Activated CD8-positive, alpha-beta T cell treated with anti-CD3 and anti-CD28 coated beads for 36 hours (primary cell): ENCODE measurements around the gene ZNF318. TPM values are rescaled to one million over a fixed set of nuclear protein-coding genes. Genes with fewer than 3 reads are reported as not detected.

Experiments
- ATAC-seq: fragments of 200-7000 bp; cut with Tn5 transposase; one replicate; pipeline ENCODE4 v1.10.0; 2021; ENCODE audit warnings: mild to moderate bottlenecking, moderate library complexity
- CTCF ChIA-PET: fragments of 350-600 bp; sonication (Branson Sonifier 250); formaldehyde crosslinking; loops from one replicate; lab custom pipeline; 2021; ENCODE audit warnings: antibody characterized with exemption; lab: Charles Lee
- POLR2A ChIA-PET: fragments of 350-600 bp; sonication (Branson Sonifier 250); formaldehyde crosslinking; loops from one replicate; lab custom pipeline; 2021; ENCODE audit warnings: antibody characterized with exemption; lab: Charles Lee
- DNase-seq: peaks from one replicate; pipeline ENCODE4 v3.0.0-alpha.2; 2020
- H3K27ac Mint-ChIP-seq: one replicate; pipeline ENCODE4 v1.8.0; 2021; ENCODE audit warnings: mild to moderate bottlenecking, mixed read lengths
- H3K27me3 Mint-ChIP-seq: one replicate; pipeline ENCODE4 v1.8.0; 2021; ENCODE audit warnings: mixed read lengths
- H3K36me3 Mint-ChIP-seq: one replicate; pipeline ENCODE4 v1.8.0; 2021; ENCODE audit warnings: low read depth, mixed read lengths
- H3K4me1 Mint-ChIP-seq: one replicate; pipeline ENCODE4 v1.8.0; 2021; ENCODE audit warnings: low read depth, mixed read lengths
- H3K4me3 Mint-ChIP-seq: one replicate; pipeline ENCODE4 v1.8.0; 2021; ENCODE audit warnings: mild to moderate bottlenecking, moderate library complexity, mixed read lengths
- H3K9me3 Mint-ChIP-seq: one replicate; pipeline ENCODE4 v1.8.0; 2021; ENCODE audit warnings: mixed read lengths
- intact Hi-C: fragments of 100-400 bp; cut with micrococcal nuclease; formaldehyde crosslinking; loops from one replicate; pipeline ENCODE4 v1.10.0; 2022
- total RNA-seq, 2 experiments: library from RNA; stranded (reverse); gene quantifications; one replicate each; pipeline ENCODE4 v1.2.3, GENCODE V29; 2021
- TF ChIP-seq, protein P1 (sequence below): fragments of 200-600 bp; IDR thresholded peaks from one replicate; pipeline ENCODE4 v1.8.0; 2022; ENCODE audit warnings: antibody characterized with exemption, mild to moderate bottlenecking

ZNF318 gene
- total RNA-seq, 2 experiments from 2014 or later: 13.1 to 13.5 TPM

DNA sequence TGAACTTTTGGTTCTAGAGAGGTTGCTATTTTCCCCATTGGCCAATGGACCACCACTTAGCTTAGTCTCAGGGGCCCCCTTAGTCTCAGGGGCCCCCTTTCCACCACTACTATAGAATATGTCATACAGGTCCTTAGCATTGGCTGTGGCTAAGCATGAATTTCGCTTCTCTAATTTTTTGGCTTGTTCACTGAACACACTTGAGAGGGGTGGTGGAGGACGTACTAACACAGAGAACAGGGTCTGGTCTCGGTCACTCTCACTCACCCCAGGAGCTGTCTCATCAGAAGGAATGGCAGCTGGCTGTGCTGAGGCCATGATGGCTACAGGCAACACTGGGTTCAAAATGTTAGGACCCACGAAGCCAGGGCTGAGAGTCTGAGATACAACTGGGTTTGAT is 30.3 kb downstream of the ZNF318 start:
- Mint-ChIP-seq H3K27ac (no peak overlapping the region), H3K9me3 (no peaks in the 10 kb centered on the region), H3K4me3 (no peak overlapping the region), H3K4me1 (peaks cover 5% of the 10 kb centered on the region), H3K36me3 (peaks cover 31% of the 10 kb centered on the region), H3K27me3 (no peaks in the 10 kb centered on the region)
- TF ChIP-seq, protein P1, sequence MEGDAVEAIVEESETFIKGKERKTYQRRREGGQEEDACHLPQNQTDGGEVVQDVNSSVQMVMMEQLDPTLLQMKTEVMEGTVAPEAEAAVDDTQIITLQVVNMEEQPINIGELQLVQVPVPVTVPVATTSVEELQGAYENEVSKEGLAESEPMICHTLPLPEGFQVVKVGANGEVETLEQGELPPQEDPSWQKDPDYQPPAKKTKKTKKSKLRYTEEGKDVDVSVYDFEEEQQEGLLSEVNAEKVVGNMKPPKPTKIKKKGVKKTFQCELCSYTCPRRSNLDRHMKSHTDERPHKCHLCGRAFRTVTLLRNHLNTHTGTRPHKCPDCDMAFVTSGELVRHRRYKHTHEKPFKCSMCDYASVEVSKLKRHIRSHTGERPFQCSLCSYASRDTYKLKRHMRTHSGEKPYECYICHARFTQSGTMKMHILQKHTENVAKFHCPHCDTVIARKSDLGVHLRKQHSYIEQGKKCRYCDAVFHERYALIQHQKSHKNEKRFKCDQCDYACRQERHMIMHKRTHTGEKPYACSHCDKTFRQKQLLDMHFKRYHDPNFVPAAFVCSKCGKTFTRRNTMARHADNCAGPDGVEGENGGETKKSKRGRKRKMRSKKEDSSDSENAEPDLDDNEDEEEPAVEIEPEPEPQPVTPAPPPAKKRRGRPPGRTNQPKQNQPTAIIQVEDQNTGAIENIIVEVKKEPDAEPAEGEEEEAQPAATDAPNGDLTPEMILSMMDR: no peak
- DNase-seq (no peak), ATAC-seq (no peak)
- ChIA-PET POLR2A (interaction anchor here (0.7 to 1.1 kb wide), 2 partner anchors 10 to 11 kb away, joined by 3 to 4 read pairs; no protein-coding TSS in a partner anchor), CTCF (interaction anchor here (1.4 to 1.6 kb wide), 2 partner anchors 30 to 31 kb away, joined by 3 to 6 read pairs; partner anchors contain the start of genes CRIP3 and ZNF318)
- intact Hi-C loops: no loop called here

DNA sequence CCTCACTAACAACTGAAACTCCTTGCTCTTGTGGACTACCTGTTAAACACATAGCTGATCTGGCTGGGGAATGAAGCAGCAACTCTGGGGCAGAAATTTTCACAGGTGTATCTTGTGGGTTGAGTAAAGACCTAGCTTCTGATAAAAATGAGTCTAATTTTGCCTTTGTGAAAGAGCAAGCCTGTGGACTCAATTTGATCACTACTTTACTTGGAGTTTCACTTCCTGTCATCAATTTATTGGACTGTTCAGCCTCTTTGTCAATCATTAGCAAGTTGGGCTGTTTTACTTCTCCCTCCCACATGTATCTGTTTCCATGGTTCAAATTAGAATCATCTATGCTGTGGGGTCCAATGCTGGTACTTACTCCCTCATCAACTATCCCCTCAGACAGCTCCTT is 31.2 kb downstream of the ZNF318 start:
- POLR2A ChIA-PET: no interaction called here
- no peak overlapping the region for H3K4me3 Mint-ChIP-seq
- H3K27ac Mint-ChIP-seq: peak overlapping the region; percentile 26
- no peaks in the 10 kb centered on the region for H3K9me3 Mint-ChIP-seq
- ATAC-seq: no peak
- TF ChIP-seq, protein P1: no peak
- peaks cover 5% of the 10 kb centered on the region for H3K4me1 Mint-ChIP-seq
- H3K27me3 Mint-ChIP-seq: no peaks in the 10 kb centered on the region
- peaks cover 31% of the 10 kb centered on the region for H3K36me3 Mint-ChIP-seq
- no peak for DNase-seq
- intact Hi-C loops: no loop called here
- CTCF ChIA-PET: interaction anchor here (1.4 to 1.6 kb wide), 2 partner anchors 30 to 31 kb away, joined by 3 to 5 read pairs; partner anchors contain the start of genes CRIP3 and ZNF318

DNA sequence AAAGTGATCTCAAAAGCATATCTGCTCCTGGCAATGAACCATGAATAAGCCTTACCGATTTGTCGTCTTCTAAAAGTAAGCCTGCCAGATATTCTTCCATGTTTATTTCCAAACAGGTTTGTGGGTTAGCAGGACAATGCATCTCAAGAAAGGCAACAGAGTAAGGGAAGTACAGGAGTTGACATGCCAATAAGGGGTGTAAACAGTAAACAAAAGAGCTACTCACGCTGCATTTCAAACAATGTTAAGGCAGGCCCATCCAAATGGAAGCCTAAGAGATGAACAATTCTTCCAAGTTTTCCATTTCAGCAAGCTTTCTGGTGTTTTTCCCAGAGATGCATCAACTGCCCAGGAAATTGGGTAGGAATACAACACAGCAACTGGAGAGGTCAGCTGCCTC is 33.1 kb downstream of the ZNF318 start:
- H3K36me3 Mint-ChIP-seq: peaks cover 18% of the 10 kb centered on the region
- ChIA-PET CTCF (interaction anchor here (1.3 kb wide), 2 partner anchors 39 to 62 kb away, joined by 3 to 5 read pairs; no protein-coding TSS in a partner anchor), POLR2A (no interaction called here)
- H3K4me1 Mint-ChIP-seq: peaks cover 12% of the 10 kb centered on the region
- H3K27me3 Mint-ChIP-seq: no peaks in the 10 kb centered on the region
- intact Hi-C loops: no loop called here
- ATAC-seq (no peak), DNase-seq (no peak)
- H3K4me3 Mint-ChIP-seq: no peak overlapping the region
- no peak overlapping the region for H3K27ac Mint-ChIP-seq
- TF ChIP-seq, protein P1: no peak
- no peaks in the 10 kb centered on the region for H3K9me3 Mint-ChIP-seq

DNA sequence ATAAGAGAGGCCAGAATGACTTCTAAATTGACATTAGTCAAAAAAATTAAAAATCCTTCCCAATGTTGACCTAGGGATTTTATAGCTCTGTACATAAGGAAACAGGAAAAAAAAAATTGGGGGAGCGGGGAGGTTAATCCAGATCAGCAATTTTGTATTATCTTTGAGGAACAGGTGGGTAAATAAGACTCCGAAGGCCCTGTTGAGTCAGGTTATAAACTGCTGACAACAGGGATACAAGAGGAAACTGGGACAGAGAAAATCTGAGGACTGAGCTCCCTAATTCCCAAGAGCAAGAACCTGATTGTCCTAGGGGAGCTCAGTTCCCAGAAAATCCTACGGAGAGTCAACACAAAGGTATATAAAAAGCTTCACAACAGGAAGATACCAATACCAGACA is 34.0 kb downstream of the ZNF318 start:
- TF ChIP-seq, protein P1: no peak
- ChIA-PET CTCF (interaction anchor here (1.3 to 1.6 kb wide), 4 partner anchors 21 to 73 kb away, joined by 3 to 6 read pairs (median 4); no protein-coding TSS in a partner anchor), POLR2A (no interaction called here)
- Mint-ChIP-seq H3K36me3 (peaks cover 12% of the 10 kb centered on the region), H3K4me1 (peaks cover 16% of the 10 kb centered on the region), H3K9me3 (no peaks in the 10 kb centered on the region), H3K4me3 (no peak overlapping the region), H3K27me3 (no peaks in the 10 kb centered on the region), H3K27ac (no peak overlapping the region)
- intact Hi-C loops: no loop called here
- DNase-seq: no peak
- ATAC-seq: no peak

DNA sequence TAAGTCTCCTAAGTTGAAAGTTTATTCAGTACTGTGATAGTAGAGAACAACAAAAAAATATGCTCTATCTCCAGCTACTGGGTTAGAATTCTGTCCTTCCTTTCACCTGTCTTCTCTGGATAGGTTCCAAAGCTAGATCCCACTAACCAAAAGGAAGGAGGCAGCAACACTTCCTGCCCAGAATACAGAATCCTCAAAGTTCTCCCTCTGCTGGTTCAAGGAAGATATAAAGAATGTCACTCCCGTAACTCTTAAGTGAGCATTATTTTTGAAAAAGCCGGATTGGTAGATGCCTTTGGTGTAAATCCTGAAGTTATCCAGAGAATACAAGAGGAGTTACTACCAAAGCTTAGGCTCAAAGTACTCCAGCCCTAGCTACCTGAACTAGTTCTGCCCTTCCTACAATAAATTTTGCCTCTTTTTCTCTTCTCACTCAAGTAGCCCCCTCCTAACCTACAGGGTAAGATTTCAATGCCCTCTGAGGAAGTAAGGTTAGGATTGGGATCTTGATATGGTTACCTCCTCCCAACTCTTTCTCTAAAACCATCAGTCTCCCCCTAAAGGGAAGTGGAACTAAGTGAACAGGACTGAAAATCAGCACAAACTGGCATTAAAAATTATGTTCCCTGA is 34.9 kb downstream of the ZNF318 start:
- DNase-seq: no peak
- Mint-ChIP-seq H3K27ac (no peak overlapping the region), H3K36me3 (peaks cover 3% of the 10 kb centered on the region), H3K9me3 (no peaks in the 10 kb centered on the region), H3K27me3 (no peaks in the 10 kb centered on the region), H3K4me1 (peaks cover 16% of the 10 kb centered on the region), H3K4me3 (no peak overlapping the region)
- intact Hi-C loops: no loop called here
- ChIA-PET POLR2A (no interaction called here), CTCF (interaction anchor here (0.8 to 1.9 kb wide), 7 partner anchors 21 to 149 kb away, joined by 3 to 8 read pairs (median 4); partner anchors contain the start of gene CRIP3)
- no peak for ATAC-seq
- TF ChIP-seq, protein P1: peak; percentile 22
